ENCODE data around the gene C14orf180. TPM values are rescaled to one million over a fixed set of nuclear protein-coding genes. Genes with fewer than 3 reads are reported as not detected.
A peak's percentile ranks its signal among the peaks of the same experiment; 100 is the strongest.

C14orf180 gene
- total RNA-seq, result 10 to 100 TPM in 1 of 2 donors, not detected in 1; 19.4 TPM

GRCh38 chr14:104579507-104579906 lies at the start of gene C14orf180:
TSS of gene C14orf180 (plus strand) at chr14:104579764. CDS start at chr14:104586431, 6,667 bp downstream.
- ATAC-seq, result peak; percentile 56

DNA sequence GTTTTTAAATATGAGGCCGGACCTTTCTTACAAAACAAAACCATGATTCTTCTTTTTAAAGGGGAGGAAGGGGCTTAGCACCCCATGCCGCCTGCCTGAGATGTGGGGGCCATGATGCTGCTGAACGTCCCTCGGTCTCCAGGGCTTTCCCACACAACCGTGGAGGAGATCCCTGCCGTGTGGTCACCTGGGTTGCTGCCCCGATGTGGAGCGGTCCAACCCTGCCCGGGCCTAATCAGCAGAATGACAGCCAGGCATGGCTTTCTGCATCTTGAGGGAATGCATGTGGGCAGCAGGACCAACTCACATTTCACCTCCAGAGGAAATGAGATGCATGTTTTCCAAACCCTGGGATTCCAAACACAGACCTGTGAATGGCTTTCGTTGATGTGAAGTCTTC lies 48.9 kb upstream of the C14orf180 start:
- no peak for DNase-seq
- WGBS, 2 donors, result 66 to 71% methylated on average over 7 to 10 of the region's 10 CpGs
- no peaks in the 10 kb centered on the region for H3K9me3 ChIP-seq
- no peaks in the 10 kb centered on the region for H3K27me3 ChIP-seq
- H3K36me3 ChIP-seq (replicated peaks in 1 of 2; ENCODE audit: insufficient read depth in 1 of 2, low read depth in 2 of 2), result no peaks in the 10 kb centered on the region
- H3K4me1 ChIP-seq, result no peaks in the 10 kb centered on the region
- no peak for TF ChIP-seq POLR2A (IDR thresholded peaks at IDR 0.05)
- no peak for ATAC-seq
- H3K4me3 ChIP-seq, result no peak overlapping the region
- no peak overlapping the region for H3K27ac ChIP-seq
- intact Hi-C loops (cut with DNase I), result no loop called here

More at GRCh38 chr14:104579507-104579906, at the start of gene C14orf180:
- H3K36me3 ChIP-seq (replicated peaks in 1 of 2; ENCODE audit: insufficient read depth in 1 of 2, low read depth in 2 of 2), result no peaks in the 10 kb centered on the region
- peak; percentile 56 to 84 (median 66) for DNase-seq
- intact Hi-C loops (cut with DNase I), result no loop called here
- no peaks in the 10 kb centered on the region for H3K9me3 ChIP-seq
- peak within 1 kb of the TSS in 3 of 4 donors; percentile 30 to 57 (median 41) for H3K27ac ChIP-seq
- 0 to 17% methylated on average over 3 to 17 of the region's 17 CpGs for WGBS, 2 donors
- H3K4me1 ChIP-seq, result peaks cover 63% of the 10 kb centered on the region
- peak in 1 of 3 donors; percentile 22 for TF ChIP-seq POLR2A (IDR thresholded peaks at IDR 0.05)
- no peak for TF ChIP-seq CTCF (IDR thresholded peaks at IDR 0.05)
- no peaks in the 10 kb centered on the region for H3K27me3 ChIP-seq
- no peak within 1 kb of the TSS for H3K4me3 ChIP-seq

GRCh38 chr14:104531421-104532190 lies 48.0 kb upstream of the C14orf180 start:
- WGBS, 2 donors, result 52 to 58% methylated on average over 18 to 19 of the region's 19 CpGs
- H3K4me3 ChIP-seq, result no peak overlapping the region

GRCh38 chr14:104532191-104532555 lies 47.4 kb upstream of the C14orf180 start:
- DNase-seq, result no peak
- 78 to 93% methylated on average over 3 of the region's 3 CpGs for WGBS, 2 donors
- no peak for TF ChIP-seq POLR2A (IDR thresholded peaks at IDR 0.05)
- no peak for TF ChIP-seq CTCF (IDR thresholded peaks at IDR 0.05)
- Histone ChIP-seq H3K9me3 (no peaks in the 10 kb centered on the region), H3K4me1 (no peaks in the 10 kb centered on the region), H3K27ac (no peak overlapping the region), H3K27me3 (no peaks in the 10 kb centered on the region), H3K4me3 (no peak overlapping the region), H3K36me3 (replicated peaks in 1 of 2; ENCODE audit: insufficient read depth in 1 of 2, low read depth in 2 of 2) (no peaks in the 10 kb centered on the region)
- no peak for ATAC-seq
- intact Hi-C loops (cut with DNase I), result no loop called here

More at GRCh38 chr14:104531421-104532190, 48.0 kb upstream of the C14orf180 start:
- intact Hi-C loops (cut with DNase I), result no loop called here
- Histone ChIP-seq H3K27me3 (no peaks in the 10 kb centered on the region), H3K27ac (no peak overlapping the region), H3K36me3 (replicated peaks in 1 of 2; ENCODE audit: insufficient read depth in 1 of 2, low read depth in 2 of 2) (no peaks in the 10 kb centered on the region), H3K4me1 (no peaks in the 10 kb centered on the region), H3K9me3 (no peaks in the 10 kb centered on the region)
- TF ChIP-seq CTCF (IDR thresholded peaks at IDR 0.05) (no peak), POLR2A (IDR thresholded peaks at IDR 0.05) (no peak)
- DNase-seq (no peak), ATAC-seq (no peak)

DNA sequence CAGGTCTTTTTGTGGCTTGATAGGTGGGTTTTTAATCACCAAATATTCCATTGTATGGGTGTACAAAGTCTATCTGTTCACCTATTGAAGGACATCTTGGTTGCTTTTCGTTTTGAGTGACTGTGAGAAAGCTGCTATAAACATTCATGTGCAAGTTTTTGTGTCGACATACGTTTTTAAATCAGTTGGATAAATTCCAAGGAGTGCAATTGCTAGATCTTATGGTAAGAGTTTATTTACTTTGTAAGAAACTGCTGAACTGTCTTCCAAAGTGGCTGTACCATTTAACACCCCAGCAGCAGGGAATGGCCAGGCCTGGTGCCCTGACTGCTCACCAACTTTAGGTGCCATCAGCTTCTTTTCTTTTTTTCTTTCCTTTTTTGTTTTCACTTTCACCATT lies 45.5 kb upstream of the C14orf180 start:
- Histone ChIP-seq H3K27ac (no peak overlapping the region), H3K4me1 (no peaks in the 10 kb centered on the region), H3K4me3 (no peak overlapping the region), H3K36me3 (replicated peaks in 1 of 2; ENCODE audit: insufficient read depth in 1 of 2, low read depth in 2 of 2) (no peaks in the 10 kb centered on the region), H3K9me3 (no peaks in the 10 kb centered on the region), H3K27me3 (no peaks in the 10 kb centered on the region)
- TF ChIP-seq CTCF (IDR thresholded peaks at IDR 0.05) (no peak), POLR2A (IDR thresholded peaks at IDR 0.05) (no peak)
- ATAC-seq, result no peak
- no peak for DNase-seq
- 41 to 54% methylated on average over 3 of the region's 3 CpGs for WGBS, 2 donors
- intact Hi-C loops (cut with DNase I), result no loop called here
